Measurements from ENCODE around the gene DCAF6. TPM values are rescaled to one million over a fixed set of nuclear protein-coding genes. Genes with fewer than 3 reads are reported as not detected.
A peak's percentile ranks its signal among the peaks of the same experiment; 100 is the strongest.

DCAF6 gene
- total RNA-seq, 1 experiment from 2014 or later = 84.6 TPM

DNA sequence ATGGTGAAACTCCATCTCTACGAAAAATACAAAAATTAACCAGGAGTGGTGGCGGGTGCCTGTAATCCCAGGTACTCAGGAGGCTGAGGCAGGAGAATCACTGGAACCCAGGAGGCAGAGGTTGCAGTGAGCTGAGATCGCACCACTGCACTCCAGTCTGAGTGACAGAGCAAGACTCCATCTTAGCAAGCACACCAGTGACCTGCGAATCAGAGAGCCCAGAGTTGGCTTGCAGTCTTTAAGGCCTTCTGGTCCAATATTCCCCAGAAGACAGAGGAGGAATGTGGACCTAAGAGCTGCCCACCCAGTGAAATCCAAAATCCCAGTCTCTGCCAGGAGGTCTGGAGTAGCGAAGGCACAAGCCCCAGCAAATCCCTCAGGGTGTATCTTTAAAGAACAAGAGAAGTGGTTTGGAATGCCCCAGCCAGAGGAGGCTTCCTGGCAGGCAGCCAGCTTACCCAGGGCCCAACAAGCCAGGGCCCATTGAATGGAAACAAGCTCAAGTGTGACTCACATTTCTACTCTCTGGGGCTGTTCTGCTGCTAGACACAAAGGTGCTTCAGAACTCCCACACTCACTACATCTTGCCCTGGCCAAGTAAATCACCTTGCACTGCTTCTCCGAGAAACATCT, 176.3 kb downstream of the DCAF6 start:
- no peak for DNase-seq

GRCh38 chr1:168114845-168115244, 178.4 kb downstream of the DCAF6 start:
- no peaks in the 10 kb centered on the region for H3K9me2 ChIP-seq (replicated peaks; ENCODE audit: insufficient read depth, low read length)
- H2AFZ ChIP-seq (ENCODE audit: low read length) = no peak overlapping the region
- H3K9me3 ChIP-seq (ENCODE audit: low read length) = no peaks in the 10 kb centered on the region
- H4K20me1 ChIP-seq (ENCODE audit: insufficient read depth, low read depth, low read length) = no peaks in the 10 kb centered on the region
- DNase-seq = no peak
- no peaks in the 10 kb centered on the region for H3K27me3 ChIP-seq (ENCODE audit: low read length)
- no peak overlapping the region for H3K4me2 ChIP-seq (ENCODE audit: low read depth, low read length, poor library complexity, severe bottlenecking)
- H3K4me3 ChIP-seq (ENCODE audit: low read length) = no peak overlapping the region
- no peak overlapping the region for H3K9ac ChIP-seq (ENCODE audit: low read length)
- no peaks in the 10 kb centered on the region for H3K79me2 ChIP-seq (ENCODE audit: low read length)
- no peak overlapping the region for H3K27ac ChIP-seq (ENCODE audit: low read length)
- no peaks in the 10 kb centered on the region for H3K36me3 ChIP-seq (ENCODE audit: insufficient read depth, low read length)
- no peaks in the 10 kb centered on the region for H3K4me1 ChIP-seq (ENCODE audit: low read length)

More for the DNA sequence above, 176.3 kb downstream of the DCAF6 start:
- Histone ChIP-seq H3K4me2 (ENCODE audit: low read depth, low read length, poor library complexity, severe bottlenecking) (no peak overlapping the region), H2AFZ (ENCODE audit: low read length) (no peak overlapping the region), H3K27me3 (ENCODE audit: low read length) (no peaks in the 10 kb centered on the region), H3K36me3 (ENCODE audit: insufficient read depth, low read length) (no peaks in the 10 kb centered on the region), H3K9ac (ENCODE audit: low read length) (no peak overlapping the region), H4K20me1 (ENCODE audit: insufficient read depth, low read depth, low read length) (no peaks in the 10 kb centered on the region), H3K9me3 (ENCODE audit: low read length) (no peaks in the 10 kb centered on the region), H3K9me2 (replicated peaks; ENCODE audit: insufficient read depth, low read length) (no peaks in the 10 kb centered on the region), H3K27ac (ENCODE audit: low read length) (no peak overlapping the region), H3K4me1 (ENCODE audit: low read length) (no peaks in the 10 kb centered on the region), H3K79me2 (ENCODE audit: low read length) (no peaks in the 10 kb centered on the region), H3K4me3 (ENCODE audit: low read length) (no peak overlapping the region)

DNA sequence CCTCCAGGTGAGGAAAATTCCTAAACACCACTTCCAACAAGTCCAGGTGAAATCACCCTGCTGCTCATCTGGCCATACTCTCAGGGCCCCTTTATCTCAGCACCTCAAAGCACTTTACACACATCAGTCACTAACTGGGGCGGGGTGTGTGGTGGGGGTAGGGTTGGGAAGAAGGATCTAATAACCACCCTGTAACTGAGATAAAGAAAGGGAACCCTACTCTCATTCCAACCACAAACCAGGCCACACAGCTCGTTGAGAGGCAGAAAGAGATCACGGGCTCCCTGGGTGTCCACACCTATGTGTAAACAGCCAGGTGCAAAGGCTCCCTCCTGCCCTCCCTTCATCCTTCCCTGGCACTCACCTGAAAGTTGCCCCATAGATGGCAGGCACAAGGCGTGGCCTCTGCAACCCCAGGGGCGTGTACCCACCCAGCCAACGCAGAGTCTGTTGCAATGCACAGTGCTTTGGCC, 179.9 kb downstream of the DCAF6 start:
- Histone ChIP-seq H3K9me3 (ENCODE audit: low read length) (no peaks in the 10 kb centered on the region), H3K4me1 (ENCODE audit: low read length) (no peaks in the 10 kb centered on the region), H4K20me1 (ENCODE audit: insufficient read depth, low read depth, low read length) (no peaks in the 10 kb centered on the region), H3K36me3 (ENCODE audit: insufficient read depth, low read length) (no peaks in the 10 kb centered on the region), H3K4me3 (ENCODE audit: low read length) (no peak overlapping the region), H2AFZ (ENCODE audit: low read length) (no peak overlapping the region), H3K27ac (ENCODE audit: low read length) (no peak overlapping the region), H3K79me2 (ENCODE audit: low read length) (no peaks in the 10 kb centered on the region), H3K4me2 (ENCODE audit: low read depth, low read length, poor library complexity, severe bottlenecking) (no peak overlapping the region), H3K27me3 (ENCODE audit: low read length) (no peaks in the 10 kb centered on the region), H3K9ac (ENCODE audit: low read length) (no peak overlapping the region), H3K9me2 (replicated peaks; ENCODE audit: insufficient read depth, low read length) (no peaks in the 10 kb centered on the region)
- peak; percentile 17 for DNase-seq

DNA sequence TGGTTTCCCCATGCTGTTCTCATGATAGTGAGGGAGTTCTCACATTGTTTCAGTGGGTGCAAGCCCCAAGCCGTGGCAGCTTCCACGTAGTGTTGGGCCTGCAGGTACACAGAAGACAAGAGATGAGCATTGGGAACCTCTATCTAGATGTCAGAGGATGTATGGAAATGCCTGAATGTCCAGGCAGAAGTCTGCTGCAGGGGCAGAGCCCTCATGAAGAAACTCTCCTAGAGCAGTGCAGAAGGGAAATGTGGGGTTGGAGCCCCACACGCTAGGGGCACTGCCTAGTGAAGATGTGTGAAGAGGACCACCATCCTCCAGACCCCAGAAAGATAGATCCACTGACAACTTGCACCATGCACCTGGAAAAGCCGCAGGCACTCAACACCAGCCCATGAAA, 183.3 kb downstream of the DCAF6 start:
- H3K79me2 ChIP-seq (ENCODE audit: low read length) = no peaks in the 10 kb centered on the region
- H2AFZ ChIP-seq (ENCODE audit: low read length) = no peak overlapping the region
- no peak overlapping the region for H3K9ac ChIP-seq (ENCODE audit: low read length)
- H3K27me3 ChIP-seq (ENCODE audit: low read length) = no peaks in the 10 kb centered on the region
- H3K9me2 ChIP-seq (replicated peaks; ENCODE audit: insufficient read depth, low read length) = no peaks in the 10 kb centered on the region
- H3K36me3 ChIP-seq (ENCODE audit: insufficient read depth, low read length) = no peaks in the 10 kb centered on the region
- no peaks in the 10 kb centered on the region for H3K9me3 ChIP-seq (ENCODE audit: low read length)
- H3K4me1 ChIP-seq (ENCODE audit: low read length) = no peaks in the 10 kb centered on the region
- no peaks in the 10 kb centered on the region for H4K20me1 ChIP-seq (ENCODE audit: insufficient read depth, low read depth, low read length)
- H3K27ac ChIP-seq (ENCODE audit: low read length) = no peak overlapping the region
- H3K4me3 ChIP-seq (ENCODE audit: low read length) = no peak overlapping the region
- DNase-seq = peak; percentile 2
- no peak overlapping the region for H3K4me2 ChIP-seq (ENCODE audit: low read depth, low read length, poor library complexity, severe bottlenecking)

- DNase-seq = no peak
- Histone ChIP-seq H4K20me1 (ENCODE audit: insufficient read depth, low read depth, low read length) (no peaks in the 10 kb centered on the region), H3K27me3 (ENCODE audit: low read length) (no peaks in the 10 kb centered on the region), H3K4me3 (ENCODE audit: low read length) (no peak overlapping the region), H3K27ac (ENCODE audit: low read length) (no peak overlapping the region), H3K9me3 (ENCODE audit: low read length) (no peaks in the 10 kb centered on the region), H3K4me2 (ENCODE audit: low read depth, low read length, poor library complexity, severe bottlenecking) (no peak overlapping the region), H2AFZ (ENCODE audit: low read length) (no peak overlapping the region), H3K9me2 (replicated peaks; ENCODE audit: insufficient read depth, low read length) (no peaks in the 10 kb centered on the region), H3K4me1 (ENCODE audit: low read length) (no peaks in the 10 kb centered on the region), H3K36me3 (ENCODE audit: insufficient read depth, low read length) (no peaks in the 10 kb centered on the region), H3K79me2 (ENCODE audit: low read length) (no peaks in the 10 kb centered on the region), H3K9ac (ENCODE audit: low read length) (no peak overlapping the region)
Measured at GRCh38 chr1:168121401-168122011, 185.0 kb downstream of the DCAF6 start.

DNA sequence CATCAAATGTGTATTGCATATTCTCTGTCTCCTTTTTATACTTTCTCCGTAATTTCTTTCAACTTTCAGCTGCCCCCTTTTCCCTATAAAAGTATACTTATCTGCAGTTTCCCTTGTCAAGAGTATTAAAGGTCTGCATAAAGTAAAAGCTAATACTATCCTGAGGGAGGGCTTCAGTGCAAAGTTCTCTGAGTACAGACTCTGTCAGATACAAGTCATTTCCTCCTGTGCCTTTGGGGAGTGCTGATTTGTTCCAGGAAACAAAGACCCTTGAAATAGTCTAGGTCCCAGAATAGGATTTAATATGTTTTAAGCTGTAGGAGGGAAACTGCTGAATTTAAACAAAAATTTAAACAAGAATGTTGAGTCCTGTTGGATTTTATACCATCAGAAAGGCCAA, 188.6 kb downstream of the DCAF6 start:
- no peak overlapping the region for H3K27ac ChIP-seq (ENCODE audit: low read length)
- H3K79me2 ChIP-seq (ENCODE audit: low read length) = no peaks in the 10 kb centered on the region
- no peaks in the 10 kb centered on the region for H3K27me3 ChIP-seq (ENCODE audit: low read length)
- H3K9ac ChIP-seq (ENCODE audit: low read length) = no peak overlapping the region
- H4K20me1 ChIP-seq (ENCODE audit: insufficient read depth, low read depth, low read length) = no peaks in the 10 kb centered on the region
- H3K4me2 ChIP-seq (ENCODE audit: low read depth, low read length, poor library complexity, severe bottlenecking) = no peak overlapping the region
- no peak for DNase-seq
- no peaks in the 10 kb centered on the region for H3K9me2 ChIP-seq (replicated peaks; ENCODE audit: insufficient read depth, low read length)
- no peak overlapping the region for H2AFZ ChIP-seq (ENCODE audit: low read length)
- H3K36me3 ChIP-seq (ENCODE audit: insufficient read depth, low read length) = no peaks in the 10 kb centered on the region
- H3K4me1 ChIP-seq (ENCODE audit: low read length) = no peaks in the 10 kb centered on the region
- no peak overlapping the region for H3K4me3 ChIP-seq (ENCODE audit: low read length)
- no peaks in the 10 kb centered on the region for H3K9me3 ChIP-seq (ENCODE audit: low read length)

Small RNA genes within 50 kb of the gene (small RNA-seq; reads per million reads assigned to genes)
- not detected for gene MIR1255B2

Other genes with a start within 250 kb of the DCAF6 start
- gene MPZL1, start 214.7 kb upstream of the DCAF6 start, total RNA-seq (2014; rRNA removed; shearing (Covaris generic); ENCODE audit: low replicate concordance) = 13.5 and 24.9 TPM in 2 replicates
- gene ADCY10, start 22.5 kb upstream of the DCAF6 start, total RNA-seq (2014; rRNA removed; shearing (Covaris generic); ENCODE audit: low replicate concordance) = 0.14 TPM in 1 of 2 replicates, not detected in the other
- gene MPC2, start 389 bp downstream of the DCAF6 start, total RNA-seq (2014; rRNA removed; shearing (Covaris generic); ENCODE audit: low replicate concordance) = 44.7 and 68.2 TPM in 2 replicates
- 1.2 and 1.6 TPM in 2 replicates for gene GPR161, start 200.2 kb downstream of the DCAF6 start, total RNA-seq (2014; rRNA removed; shearing (Covaris generic); ENCODE audit: low replicate concordance)
- 43.9 and 53.8 TPM in 2 replicates for gene TIPRL, start 242.3 kb downstream of the DCAF6 start, total RNA-seq (2014; rRNA removed; shearing (Covaris generic); ENCODE audit: low replicate concordance)